NCI-H1092 treated with DMSO at 0.1 percent for 48 hours (cell line): Measurements from ENCODE around the gene CAMK2N1.

ENCODE experiments used
- DNase-seq: peaks from one replicate; lab custom pipeline; 2025; lab: John Stamatoyannopoulos, UW

CAMK2N1 gene

GRCh38 chr1:20443703-20444586 is 42.1 kb downstream of the CAMK2N1 start:
- no peak for DNase-seq

GRCh38 chr1:20442920-20443625 is 42.9 kb downstream of the CAMK2N1 start:
- DNase-seq, result peak; percentile 15

- DNase-seq, result peak; percentile 17
Observed at GRCh38 chr1:20440785-20441200, 45.2 kb downstream of the CAMK2N1 start.

GRCh38 chr1:20439282-20439681 is 46.7 kb downstream of the CAMK2N1 start:
- DNase-seq, result no peak

- DNase-seq, result no peak
Observed at GRCh38 chr1:20437640-20438039, 48.4 kb downstream of the CAMK2N1 start.

GRCh38 chr1:20432891-20433290 is 53.1 kb downstream of the CAMK2N1 start:
- DNase-seq, result no peak
